ENCODE results near the gene ALG14.
"Not testable (repeated sequence)": the region's sequence is repeated elsewhere in the genome, so short reads cannot be mapped to it uniquely, and the experiment has no call there.

Gene ALG14

GRCh38 chr1:95005584-95005983, 67.2 kb downstream of the ALG14 start:
- DNase-seq: no peak

- DNase-seq: no peak
These were observed 68.7 kb downstream of the ALG14 start for GRCh38 chr1:95004013-95004412.

GRCh38 chr1:95003433-95003738, 69.4 kb downstream of the ALG14 start:
- no peak for DNase-seq

GRCh38 chr1:95002540-95003432, 70.0 kb downstream of the ALG14 start:
- DNase-seq: no peak

GRCh38 chr1:95002164-95002539, 70.6 kb downstream of the ALG14 start:
- no peak for DNase-seq

GRCh38 chr1:94999456-95000131, 73.2 kb downstream of the ALG14 start:
- DNase-seq: no peak

GRCh38 chr1:94998748-94999147, 74.0 kb downstream of the ALG14 start:
- no peak for DNase-seq

GRCh38 chr1:94998114-94998513, 74.6 kb downstream of the ALG14 start:
- DNase-seq: no peak

GRCh38 chr1:94995536-94995935, 77.2 kb downstream of the ALG14 start:
- DNase-seq: not testable (repeated sequence)

- no peak for DNase-seq
These were observed 77.9 kb downstream of the ALG14 start for GRCh38 chr1:94994805-94995204.

- DNase-seq: no peak
These were observed 78.7 kb downstream of the ALG14 start for GRCh38 chr1:94993931-94994645.

- no peak for DNase-seq
These were observed 79.7 kb downstream of the ALG14 start for GRCh38 chr1:94992863-94993563.

- DNase-seq: no peak
These were observed 80.6 kb downstream of the ALG14 start for GRCh38 chr1:94992161-94992560.

GRCh38 chr1:94989911-94990473, 82.8 kb downstream of the ALG14 start:
- no peak for DNase-seq

GRCh38 chr1:94989398-94989797, 83.4 kb downstream of the ALG14 start:
- DNase-seq: no peak

- DNase-seq: no peak
These were observed 84.4 kb downstream of the ALG14 start for GRCh38 chr1:94988356-94988755.

- DNase-seq: no peak
These were observed 86.0 kb downstream of the ALG14 start for GRCh38 chr1:94986783-94987182.

- DNase-seq: no peak
These were observed 89.5 kb downstream of the ALG14 start for GRCh38 chr1:94983171-94983739.

- no peak for DNase-seq
These were observed 90.4 kb downstream of the ALG14 start for GRCh38 chr1:94982398-94982797.

- DNase-seq: no peak
These were observed 91.2 kb downstream of the ALG14 start for GRCh38 chr1:94981575-94981973.

GRCh38 chr1:94980582-94981574, 91.9 kb downstream of the ALG14 start:
- no peak for DNase-seq
